ENCODE measurements around the gene KDM3A. TPM values are rescaled to one million over a fixed set of nuclear protein-coding genes. Genes with fewer than 3 reads are reported as not detected.

Gene KDM3A
- total RNA-seq = 24.6 and 30.5 TPM in 2 replicates

GRCh38 chr2:86440631-86441391 lies at the start of gene KDM3A:
Gene KDM3A, plus strand, starts transcription at chr2:86441371. Its CDS starts 677 bp downstream, at chr2:86442048.

Other genes starting within 250 kb of the KDM3A start
- 45.4 and 52.5 TPM in 2 replicates for gene IMMT, start 245.9 kb upstream of the KDM3A start, total RNA-seq
- 20.3 and 22.9 TPM in 2 replicates for gene MRPL35, start 241.9 kb upstream of the KDM3A start, total RNA-seq
- 0.26 and 0.50 TPM in 2 replicates for gene REEP1, start 103.7 kb upstream of the KDM3A start, total RNA-seq
- gene CHMP3, start 122.1 kb downstream of the KDM3A start, total RNA-seq = 110 and 176 TPM in 2 replicates
- gene RNF103, start 182.5 kb downstream of the KDM3A start, total RNA-seq = 14.0 and 18.5 TPM in 2 replicates

All from aortic smooth muscle cell (primary cell).